Ramos (cell line): ENCODE results near the gene DLAT.
"Not testable (repeated sequence)": the region's sequence is repeated elsewhere in the genome, so short reads cannot be mapped to it uniquely, and the experiment has no call there.

Experiments
- in situ Hi-C: fragments of 300-500 bp; cut with MboI; formaldehyde crosslinking; loops from one replicate; pipeline ENCODE4 v1.14.3; 2022; ENCODE audit warnings: low sequenced_read_pairs; ENCODE audit not compliant: unreplicated experiment

Gene DLAT

GRCh38 chr11:112046647-112047046 is 21.4 kb downstream of the DLAT start:
- in situ Hi-C loops = not testable (repeated sequence)

DNA sequence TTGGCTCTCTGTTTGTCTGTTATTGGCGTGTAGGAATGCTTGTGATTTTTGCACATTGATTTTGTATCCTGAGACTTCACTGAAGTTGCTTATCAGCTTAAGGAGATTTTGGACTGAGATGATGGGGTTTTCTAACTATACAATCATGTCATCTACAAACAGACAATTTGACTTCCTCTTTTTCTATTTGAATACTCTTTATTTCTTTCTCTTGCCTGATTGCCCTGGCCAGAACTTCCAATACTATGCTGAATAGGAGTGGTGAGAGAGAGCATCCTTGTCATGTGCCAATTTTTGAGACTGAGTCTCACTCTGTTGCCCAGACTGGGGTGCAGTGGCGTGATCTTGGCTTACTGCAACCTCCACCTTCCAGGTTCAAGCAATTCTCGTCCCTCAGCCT is 23.0 kb downstream of the DLAT start:
- in situ Hi-C loops = not testable (repeated sequence)

- in situ Hi-C loops = no loop called here
Measured at GRCh38 chr11:112049777-112050176, 24.6 kb downstream of the DLAT start.

- in situ Hi-C loops = no loop called here
Measured at GRCh38 chr11:112050721-112051120, 25.5 kb downstream of the DLAT start.

DNA sequence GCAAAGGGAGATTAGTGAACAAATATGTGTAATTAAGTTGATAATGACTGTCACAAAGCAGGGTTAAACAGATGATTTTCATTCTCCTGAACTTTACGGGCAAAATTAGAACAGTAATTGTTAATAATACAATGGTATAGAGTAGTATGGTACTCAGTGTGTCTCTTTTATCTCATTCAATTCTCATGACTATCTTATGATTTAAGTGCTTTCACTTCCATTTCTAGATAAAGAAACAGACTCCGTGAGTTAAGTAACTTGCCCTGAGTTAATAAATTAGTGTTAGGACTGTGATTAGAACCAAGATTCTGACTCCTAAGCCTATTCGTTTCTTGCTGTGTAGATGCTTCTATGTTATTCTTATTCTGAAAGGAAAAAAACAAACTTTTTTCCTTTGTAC is 26.6 kb downstream of the DLAT start:
- in situ Hi-C loops = no loop called here

- in situ Hi-C loops = no loop called here
Measured at GRCh38 chr11:112057170-112057569, 32.0 kb downstream of the DLAT start.

GRCh38 chr11:112058103-112058502 is 32.9 kb downstream of the DLAT start:
- in situ Hi-C loops = no loop called here

- in situ Hi-C loops = no loop called here
Measured at GRCh38 chr11:112062923-112063322, 37.7 kb downstream of the DLAT start.

DNA sequence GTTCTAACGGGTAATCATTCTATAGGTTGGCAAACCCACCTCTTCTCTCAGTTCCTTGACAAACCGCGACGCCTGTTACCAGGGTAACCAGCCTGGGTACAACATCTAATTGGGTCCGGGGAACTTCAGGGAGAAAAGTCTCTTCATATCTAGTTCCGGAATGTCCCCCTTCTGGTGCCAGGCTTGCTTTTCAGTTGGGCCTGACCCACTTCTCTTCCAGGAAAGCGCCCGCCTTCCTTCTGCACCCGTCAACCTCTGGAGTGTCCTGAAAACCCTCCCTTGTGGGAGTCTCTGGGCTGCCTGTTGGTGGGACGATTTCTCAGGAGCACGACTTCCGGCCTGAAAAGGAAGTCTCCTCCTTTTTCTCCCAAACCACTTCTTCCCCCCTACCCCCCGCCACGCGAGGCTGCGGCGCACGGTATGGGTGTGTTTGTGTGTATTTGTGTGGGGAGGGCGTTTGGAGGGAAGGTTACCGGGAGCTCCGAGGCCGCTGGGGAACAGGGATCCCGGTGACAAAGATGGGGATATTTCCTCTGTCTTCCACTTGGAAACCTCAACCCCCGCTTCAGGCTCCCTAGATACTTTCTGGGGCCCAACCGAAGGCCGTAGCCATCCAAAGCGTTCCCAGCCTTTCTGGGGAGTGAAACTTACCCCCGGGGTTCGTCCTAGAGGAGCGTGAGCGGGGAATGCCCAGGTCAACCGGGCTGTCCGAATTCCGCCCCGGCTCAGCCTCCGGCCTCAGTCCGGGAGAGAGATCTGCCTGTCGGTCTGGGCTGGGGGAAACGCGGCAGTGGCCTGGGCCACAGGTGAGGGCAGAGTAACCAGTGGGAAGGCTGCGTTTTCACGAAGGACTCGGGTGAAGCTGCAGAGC is 49.0 kb downstream of the DLAT start, which contains the start of the genes NKAPD1 and PIH1D2:
Gene NKAPD1, plus strand, starts transcription at position 359 of the 871 bp plus-strand sequence. CDS start 1,276 bp downstream, outside the sequence.
Gene PIH1D2, minus strand, starts transcription at position 77 of the 871 bp plus-strand sequence. CDS start 843 bp downstream, outside the sequence.
- in situ Hi-C loops = no loop called here

DNA sequence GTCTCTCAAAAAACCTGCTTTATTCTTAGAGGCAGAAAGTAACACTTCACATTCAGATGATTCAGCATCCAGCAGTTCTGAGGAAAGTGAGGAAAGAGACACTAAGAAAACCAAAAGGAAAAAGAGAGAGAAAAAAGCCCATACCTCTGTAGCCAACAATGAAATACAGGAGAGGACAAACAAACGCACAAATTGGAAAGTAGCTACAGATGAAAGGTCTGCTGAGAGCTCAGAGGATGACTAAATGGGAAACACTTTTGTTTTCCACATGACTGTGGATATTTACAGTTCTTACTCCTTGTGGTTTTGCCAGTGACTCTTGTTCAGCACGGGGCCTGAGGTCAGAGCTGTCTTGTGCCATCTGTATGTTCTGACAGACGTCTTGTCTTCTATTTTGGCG is 57.5 kb downstream of the DLAT start:
- in situ Hi-C loops = no loop called here

DNA sequence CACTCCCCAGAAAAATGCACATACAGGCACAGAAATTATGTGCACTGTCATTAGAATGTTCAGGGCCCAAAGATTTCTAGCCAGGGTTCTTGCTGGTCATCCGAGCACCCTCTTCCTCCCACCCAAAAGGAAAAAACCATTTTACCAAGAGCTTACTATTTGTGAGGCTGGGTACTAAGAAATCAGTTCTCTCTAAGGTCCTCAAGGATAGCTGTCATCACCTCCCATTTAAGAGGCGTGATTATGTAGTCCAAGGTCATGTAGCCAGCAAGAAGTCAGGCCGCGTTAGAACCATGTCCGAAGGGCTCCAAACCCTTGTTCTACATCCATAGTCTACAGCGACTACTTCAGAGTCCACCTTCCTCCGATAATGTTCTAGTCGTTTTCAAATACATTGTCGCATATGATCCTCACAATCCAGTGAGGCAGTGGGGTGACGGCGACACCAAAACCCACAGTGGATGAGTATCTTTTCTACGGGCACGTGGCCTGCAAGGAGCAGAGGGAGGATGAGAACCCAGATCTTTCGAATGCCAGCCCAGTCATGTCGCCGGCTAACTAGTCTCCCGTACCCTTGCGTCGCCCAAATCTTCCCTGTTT is 60.7 kb downstream of the DLAT start:
- in situ Hi-C loops = no loop called here

- in situ Hi-C loops = no loop called here
Measured at GRCh38 chr11:112086422-112087191, 61.4 kb downstream of the DLAT start, which contains the start of the genes SDHD and TIMM8B. Gene SDHD (plus strand): TSS chr11:112086873. CDS start chr11:112086908, 35 bp downstream. Gene TIMM8B (minus strand): TSS chr11:112086756. CDS start chr11:112086723, 33 bp downstream.

DNA sequence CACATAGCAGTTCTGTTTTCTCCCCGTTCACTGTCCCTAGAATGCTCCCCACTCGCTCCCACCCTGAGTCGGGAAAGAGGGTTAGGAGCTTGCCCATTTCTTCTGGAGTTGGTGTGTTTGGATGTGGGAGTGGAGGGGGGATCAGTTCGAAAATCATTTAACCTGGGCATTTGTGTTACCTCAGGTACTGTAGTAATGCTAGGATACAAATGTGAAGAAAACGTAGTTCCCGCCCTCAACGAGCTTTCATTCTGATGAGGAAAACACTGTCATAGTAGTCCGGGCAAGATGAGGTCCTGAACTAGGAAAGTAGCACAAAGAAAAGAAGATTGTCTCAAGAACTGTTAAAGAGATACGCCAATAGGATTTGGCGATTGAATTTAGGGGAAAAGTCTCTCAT is 62.0 kb downstream of the DLAT start:
- in situ Hi-C loops = no loop called here

GRCh38 chr11:112095302-112095701 is 70.1 kb downstream of the DLAT start:
- in situ Hi-C loops = not testable (repeated sequence)

DNA sequence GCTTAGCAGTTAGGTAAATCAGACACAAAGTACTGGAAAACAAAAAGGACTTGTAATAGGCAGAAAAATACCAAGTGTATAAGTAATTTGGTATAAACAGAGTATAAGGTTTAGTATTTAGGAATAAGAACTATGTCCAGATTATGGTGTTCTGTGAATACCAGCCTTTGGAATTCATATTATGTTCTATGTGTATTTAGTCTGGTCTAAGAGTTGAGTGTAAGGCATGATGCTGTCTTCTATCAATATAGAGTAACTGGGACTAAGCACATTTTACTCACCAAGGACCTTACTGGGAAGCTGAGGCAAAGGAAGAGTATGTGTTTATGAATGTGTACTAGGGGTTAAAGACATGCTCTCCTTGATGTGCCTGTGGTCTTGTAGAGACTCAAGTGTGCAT is 71.0 kb downstream of the DLAT start:
- in situ Hi-C loops = no loop called here

GRCh38 chr11:112097734-112098528 is 72.7 kb downstream of the DLAT start:
- in situ Hi-C loops = no loop called here

- in situ Hi-C loops = no loop called here
Measured at GRCh38 chr11:112100462-112100861, 75.3 kb downstream of the DLAT start.

- in situ Hi-C loops = no loop called here
Measured at GRCh38 chr11:112103446-112103845, 78.2 kb downstream of the DLAT start.

DNA sequence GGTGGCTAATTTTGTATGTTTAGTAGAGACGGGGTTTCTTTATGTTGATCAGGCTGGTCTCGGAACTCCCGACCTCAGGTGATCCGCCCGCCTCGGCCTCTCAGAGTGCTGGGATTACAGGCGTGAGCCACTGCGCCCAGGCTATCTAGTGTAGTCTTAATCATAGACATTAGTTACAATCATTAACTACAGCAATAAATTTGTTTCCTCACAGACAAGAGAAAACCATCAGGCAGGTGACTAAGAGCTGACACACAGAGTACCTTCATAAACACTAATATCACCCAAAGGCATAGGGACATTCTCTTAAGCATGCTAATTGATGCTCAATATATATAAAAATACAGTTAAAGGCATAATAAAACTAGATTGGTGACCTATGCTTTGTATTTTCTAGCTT is 80.9 kb downstream of the DLAT start:
- in situ Hi-C loops = no loop called here
